ENCODE measurements around the gene ACHE. TPM values are rescaled to one million over a fixed set of nuclear protein-coding genes. Genes with fewer than 3 reads are reported as not detected.
"Not testable (repeated sequence)": the region's sequence is repeated elsewhere in the genome, so short reads cannot be mapped to it uniquely, and the experiment has no call there.

ACHE gene
- total RNA-seq, 3 donors from 2014 or later: 0.64 to 4.3 (median 3.2) TPM

- intact Hi-C loops (cut with DNase I; ENCODE audit: low total_unique reads): no loop called here
Observed at GRCh38 chr7:100914879-100915447, 19.3 kb upstream of the ACHE start.

GRCh38 chr7:100914208-100914878, 18.7 kb upstream of the ACHE start:
- intact Hi-C loops (cut with DNase I; ENCODE audit: low total_unique reads): no loop called here
- TF ChIP-seq POLR2AphosphoS5 (IDR thresholded peaks at IDR 0.05): no peak
- no peak for TF ChIP-seq CTCF (IDR thresholded peaks at IDR 0.05)
- no peak for TF ChIP-seq POLR2A (IDR thresholded peaks at IDR 0.05)

More at GRCh38 chr7:100914879-100915447, 19.3 kb upstream of the ACHE start:
- no peaks in the 10 kb centered on the region for H3K27me3 ChIP-seq
- TF ChIP-seq CTCF (IDR thresholded peaks at IDR 0.05) (no peak), POLR2A (IDR thresholded peaks at IDR 0.05) (no peak), POLR2AphosphoS5 (IDR thresholded peaks at IDR 0.05) (no peak)
- no peaks in the 10 kb centered on the region for H3K4me1 ChIP-seq
- DNase-seq (ENCODE audit: low spot score in 2 of 2): no peak
- H3K36me3 ChIP-seq: no peaks in the 10 kb centered on the region
- H3K4me3 ChIP-seq: no peak overlapping the region
- H3K27ac ChIP-seq: no peak overlapping the region
- H3K9me3 ChIP-seq: no peaks in the 10 kb centered on the region

GRCh38 chr7:100911484-100911883, 15.8 kb upstream of the ACHE start:
- no peak for DNase-seq (ENCODE audit: low spot score in 2 of 2)
- no peaks in the 10 kb centered on the region for H3K4me1 ChIP-seq
- H3K36me3 ChIP-seq: no peaks in the 10 kb centered on the region
- no peak overlapping the region for H3K4me3 ChIP-seq
- TF ChIP-seq POLR2AphosphoS5 (IDR thresholded peaks at IDR 0.05) (no peak), CTCF (IDR thresholded peaks at IDR 0.05) (no peak), POLR2A (IDR thresholded peaks at IDR 0.05) (no peak)
- H3K27me3 ChIP-seq: no peaks in the 10 kb centered on the region
- intact Hi-C loops (cut with DNase I; ENCODE audit: low total_unique reads): no loop called here
- no peak overlapping the region for H3K27ac ChIP-seq
- no peaks in the 10 kb centered on the region for H3K9me3 ChIP-seq

More at GRCh38 chr7:100914208-100914878, 18.7 kb upstream of the ACHE start:
- DNase-seq (ENCODE audit: low spot score in 2 of 2): no peak
- H3K27ac ChIP-seq: no peak overlapping the region
- no peaks in the 10 kb centered on the region for H3K36me3 ChIP-seq
- no peak overlapping the region for H3K4me3 ChIP-seq
- H3K9me3 ChIP-seq: no peaks in the 10 kb centered on the region
- H3K4me1 ChIP-seq: no peaks in the 10 kb centered on the region
- no peaks in the 10 kb centered on the region for H3K27me3 ChIP-seq

- H3K36me3 ChIP-seq; DNase-seq (ENCODE audit: low spot score in 2 of 2); H3K9me3 ChIP-seq; H3K27ac ChIP-seq; H3K27me3 ChIP-seq; H3K4me3 ChIP-seq; H3K4me1 ChIP-seq; intact Hi-C loops (cut with DNase I; ENCODE audit: low total_unique reads): not testable (repeated sequence)
Observed at GRCh38 chr7:100910443-100910842, 14.8 kb upstream of the ACHE start.

GRCh38 chr7:100908512-100908911, 12.8 kb upstream of the ACHE start:
- no peaks in the 10 kb centered on the region for H3K36me3 ChIP-seq
- H3K27me3 ChIP-seq: no peaks in the 10 kb centered on the region

More at GRCh38 chr7:100908512-100908911, 12.8 kb upstream of the ACHE start:
- no peaks in the 10 kb centered on the region for H3K4me1 ChIP-seq
- H3K9me3 ChIP-seq: no peaks in the 10 kb centered on the region
- no peak for TF ChIP-seq CTCF (IDR thresholded peaks at IDR 0.05)
- TF ChIP-seq POLR2AphosphoS5 (IDR thresholded peaks at IDR 0.05): no peak
- TF ChIP-seq POLR2A (IDR thresholded peaks at IDR 0.05): no peak
- no peak overlapping the region for H3K4me3 ChIP-seq
- intact Hi-C loops (cut with DNase I; ENCODE audit: low total_unique reads): no loop called here
- DNase-seq (ENCODE audit: low spot score in 2 of 2): no peak
- no peak overlapping the region for H3K27ac ChIP-seq

Measured in breast epithelium (tissue), 4 donors.